T-cell (primary cell): ENCODE measurements around the gene TRAF5. TPM values are rescaled to one million over a fixed set of nuclear protein-coding genes. Genes with fewer than 3 reads are reported as not detected.
A peak's percentile ranks its signal among the peaks of the same experiment; 100 is the strongest.

Experiments used
- ATAC-seq, 4 experiments: fragments of 200-7000 bp in 3 of 4; fragments of 150-1000 bp in 1 of 4; cut with Tn5 transposase; replicated peaks in 1 of 4; 1 replicate in 3 of 4; 2 replicates in 1 of 4; pipeline ENCODE4 v1.10.0; 2021; ENCODE audit warnings: moderate library complexity in 3 of 4, mild to moderate bottlenecking in 2 of 4, moderate number of reproducible peaks in 1 of 4
- CTCF ChIA-PET, 2 donors: fragments of 300-600 bp; sonication (Branson Sonifier 250); formaldehyde crosslinking; loops; one replicate each; lab custom pipeline; 2022; ENCODE audit warnings: antibody characterized with exemption in 2 of 2; lab: Charles Lee
- POLR2A ChIA-PET, 2 donors: fragments of 300-600 bp; sonication (Branson Sonifier 250); formaldehyde crosslinking; loops; one replicate each; lab custom pipeline; 2022; ENCODE audit warnings: antibody characterized with exemption in 2 of 2; lab: Charles Lee
- DNase-seq, 35 experiments: peaks; one replicate each; pipeline versions ENCODE4 v3.0.0 to v3.0.0-alpha.2; 2013 to 2023
- H3K27ac ChIP-seq: one replicate; pipeline ENCODE4 v1.5.1; 2013; ENCODE audit warnings: low read length
- H3K27me3 ChIP-seq, 2 experiments: replicated peaks in 1 of 2; 1 replicate in 1 of 2; 2 replicates in 1 of 2; pipeline versions ENCODE4 v1.6.1 to v1.7.0; 2013; ENCODE audit warnings: low read length in 1 of 2, mixed read lengths in 1 of 2; ENCODE audit not compliant: control insufficient read depth in 2 of 2, insufficient read depth in 2 of 2; ENCODE audit errors: extremely low read depth in 1 of 2
- H3K36me3 ChIP-seq, 2 donors: 1 replicate in 1 of 2; 2 replicates in 1 of 2; pipeline versions ENCODE4 v1.6.1 to v1.7.0; 2013; ENCODE audit warnings: low read length in 1 of 2; ENCODE audit not compliant: control insufficient read depth in 2 of 2, insufficient read depth in 1 of 2; ENCODE audit errors: extremely low read depth in 1 of 2
- H3K4me1 ChIP-seq, 2 experiments: 1 replicate in 1 of 2; 2 replicates in 1 of 2; pipeline versions ENCODE4 v1.6.1 to v1.7.0; 2013; ENCODE audit warnings: low read length in 2 of 2, mixed read lengths in 1 of 2; ENCODE audit not compliant: insufficient read depth in 2 of 2, control insufficient read depth in 1 of 2; ENCODE audit errors: extremely low read depth in 1 of 2
- H3K4me3 ChIP-seq, 2 donors: 1 replicate in 1 of 2; 2 replicates in 1 of 2; pipeline versions ENCODE4 v1.5.1 to v1.7.0; 2013; ENCODE audit warnings: mild to moderate bottlenecking in 2 of 2, low read length in 1 of 2, moderate library complexity in 1 of 2; ENCODE audit not compliant: control insufficient read depth in 1 of 2; ENCODE audit errors: extremely low read depth in 1 of 2
- H3K9me3 ChIP-seq: 2 replicates; pipeline ENCODE4 v1.7.0; 2013
- H3K27ac Mint-ChIP-seq, 2 donors: one replicate each; pipeline ENCODE4 v1.8.0; 2020 to 2021; ENCODE audit warnings: mild to moderate bottlenecking in 2 of 2, mixed read lengths in 2 of 2
- H3K27me3 Mint-ChIP-seq, 2 donors: one replicate each; pipeline ENCODE4 v1.8.0; 2021 to 2022; ENCODE audit warnings: mixed read lengths in 2 of 2
- H3K36me3 Mint-ChIP-seq: one replicate; pipeline ENCODE4 v1.8.0; 2021; ENCODE audit warnings: mixed read lengths
- H3K4me1 Mint-ChIP-seq, 3 donors: one replicate each; pipeline ENCODE4 v1.8.0; 2020 to 2022; ENCODE audit warnings: mixed read lengths in 3 of 3, mild to moderate bottlenecking in 1 of 3
- H3K4me3 Mint-ChIP-seq, 3 donors: one replicate each; pipeline ENCODE4 v1.8.0; 2020 to 2022; ENCODE audit warnings: mild to moderate bottlenecking in 3 of 3, mixed read lengths in 3 of 3, moderate library complexity in 3 of 3
- H3K9me3 Mint-ChIP-seq, 3 donors: one replicate each; pipeline ENCODE4 v1.8.0; 2020 to 2022; ENCODE audit warnings: mixed read lengths in 3 of 3
- WGBS: methylation state at CpG from one replicate; pipeline ENCODE4 v1.1.5; 2013; ENCODE audit warnings: missing lambda C conversion rate; ENCODE audit not compliant: insufficient coverage; 5-methylcytosine and 5-hydroxymethylcytosine counted together
- total RNA-seq, 35 experiments: library from RNA in 6 of 35; stranded (reverse) in 6 of 35; fragments of 120-200 nt in 1 of 35; gene quantifications; one replicate each; pipeline versions ENCODE4 v1.2.1 to v1.2.4 and lab custom pipeline; 2013 to 2026

TRAF5 gene
- total RNA-seq, 5 donors from 2014 or later (not counting 1 experiment from before 2014, with no cell fraction given), result 49.5 to 64.5 (median 57.2) TPM

DNA sequence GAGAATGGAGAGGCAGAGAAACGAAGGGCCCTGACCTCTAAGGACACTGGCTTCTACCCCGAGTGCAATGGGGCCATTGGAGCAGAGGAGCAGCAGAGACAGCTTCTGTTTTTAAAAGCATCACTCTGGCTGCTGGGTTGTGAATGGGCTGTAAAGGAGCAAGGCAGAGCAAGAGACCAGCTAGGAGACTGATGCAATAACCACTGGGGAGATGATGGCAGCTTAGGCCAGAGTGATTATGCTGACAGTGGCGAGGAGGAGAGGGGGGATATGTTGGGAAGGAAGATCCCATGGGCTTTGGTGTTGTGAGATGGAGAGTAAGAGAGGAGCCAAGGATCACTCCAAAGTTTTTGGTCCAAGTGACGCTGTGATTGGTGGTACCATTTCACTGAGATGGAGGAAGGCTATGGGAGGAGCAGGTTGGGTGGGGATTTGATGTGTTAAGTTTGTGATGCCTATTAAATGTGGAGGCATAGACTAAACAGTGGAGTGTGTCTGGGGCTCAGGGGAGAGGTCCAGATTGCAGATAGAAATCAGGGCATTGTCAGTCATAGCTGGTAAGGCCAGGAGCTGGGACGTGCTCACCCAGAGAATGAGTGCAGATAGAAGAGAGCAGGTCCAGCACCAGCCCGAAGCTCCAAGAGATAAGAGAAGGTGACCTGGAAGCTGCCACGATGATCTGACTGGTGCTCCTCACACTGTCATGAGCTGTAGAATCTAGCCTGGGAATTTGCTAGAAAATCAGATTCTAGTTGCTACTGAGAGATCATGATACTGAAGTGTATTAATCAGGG, 11.0 kb downstream of the TRAF5 start:
- Mint-ChIP-seq H3K36me3 (peaks cover 6% of the 10 kb centered on the region), H3K27me3 (no peaks in the 10 kb centered on the region), H3K27ac (peak overlapping the region; percentile 90 to 92), H3K4me3 (peak overlapping the region in 2 of 3 donors; percentile 41 to 76), H3K9me3 (no peaks in the 10 kb centered on the region), H3K4me1 (peaks cover 94 to 99% (median 94%) of the 10 kb centered on the region in 3 donors)
- Histone ChIP-seq H3K27me3 (no peaks in the 10 kb centered on the region), H3K36me3 (peaks cover 0 to 14% of the 10 kb centered on the region in 2 donors), H3K4me1 (peaks cover 36 to 85% of the 10 kb centered on the region in 2 experiments), H3K27ac (peak overlapping the region; percentile 64), H3K4me3 (no peak overlapping the region), H3K9me3 (no peaks in the 10 kb centered on the region)
- ATAC-seq (no peak), DNase-seq (peak in 1 of 35 experiments; percentile 14)
- WGBS, result 94% methylated on average over 5 of the region's 7 CpGs
- POLR2A ChIA-PET, result interaction anchor here in 1 of 2 donors (2.1 kb wide), 1 partner anchor 10 kb away, joined by 7 read pairs; no protein-coding TSS in a partner anchor
- CTCF ChIA-PET, result interaction anchor here (0.7 to 1.1 kb wide), 4 partner anchors 12 to 102 kb away, joined by 3 to 4 read pairs (median 3); no protein-coding TSS in a partner anchor

DNA sequence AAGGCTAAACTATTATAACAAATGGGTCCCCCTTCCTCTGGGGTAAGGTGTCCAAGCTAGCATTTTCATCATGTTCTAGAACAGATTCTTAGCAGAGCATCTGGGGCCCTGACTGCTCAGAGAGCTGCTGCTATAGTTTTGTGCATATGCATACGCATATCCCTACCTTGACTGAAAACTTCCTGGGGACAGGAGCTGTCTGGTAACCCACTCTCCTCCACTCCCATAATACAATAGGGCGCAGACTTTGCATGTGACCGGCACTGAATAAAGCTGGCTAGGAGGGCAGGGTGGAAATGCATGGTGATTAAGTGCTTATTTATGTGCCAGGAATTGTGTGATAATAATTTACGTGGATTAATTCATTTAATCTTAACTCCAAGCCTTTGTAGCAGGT, 11.6 kb downstream of the TRAF5 start:
- H3K4me3 Mint-ChIP-seq, result peak overlapping the region in 1 of 3 donors; percentile 76
- WGBS, result no CpG with 5 or more reads among the region's 4 CpGs
- peaks cover 6% of the 10 kb centered on the region for H3K36me3 Mint-ChIP-seq
- POLR2A ChIA-PET, result no interaction called here
- Histone ChIP-seq H3K27ac (no peak overlapping the region), H3K27me3 (no peaks in the 10 kb centered on the region), H3K4me3 (no peak overlapping the region), H3K9me3 (no peaks in the 10 kb centered on the region), H3K4me1 (peaks cover 35 to 84% of the 10 kb centered on the region in 2 experiments), H3K36me3 (peaks cover 0 to 14% of the 10 kb centered on the region in 2 donors)
- no peaks in the 10 kb centered on the region for H3K27me3 Mint-ChIP-seq
- CTCF ChIA-PET, result interaction anchor here (0.5 to 1.1 kb wide), 4 partner anchors 15 to 499 kb away, joined by 3 read pairs; no protein-coding TSS in a partner anchor
- H3K9me3 Mint-ChIP-seq, result no peaks in the 10 kb centered on the region
- ATAC-seq (no peak), DNase-seq (no peak)
- H3K4me1 Mint-ChIP-seq, result peaks cover 94 to 99% (median 94%) of the 10 kb centered on the region in 3 donors
- peak overlapping the region; percentile 90 to 92 for H3K27ac Mint-ChIP-seq

DNA sequence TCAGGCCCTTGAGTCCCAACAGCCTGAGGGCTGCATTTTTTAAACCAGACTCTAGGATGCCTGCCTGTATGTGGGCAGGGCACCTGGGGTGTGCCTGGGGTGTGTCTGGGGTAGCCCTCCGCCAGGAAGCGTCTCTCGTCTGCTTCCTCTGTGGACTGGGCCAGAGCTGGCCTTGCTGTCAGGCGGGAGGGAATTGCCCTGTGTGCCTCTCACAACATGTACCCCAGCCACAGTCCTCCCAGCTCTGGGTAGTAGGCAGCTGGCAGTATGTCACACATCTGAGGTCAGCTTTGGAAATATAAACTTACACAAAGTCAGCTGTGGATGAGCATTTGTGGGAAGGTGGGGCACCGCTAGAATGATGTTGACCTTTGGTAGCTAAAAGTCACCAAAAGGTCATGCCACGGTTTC, 13.0 kb downstream of the TRAF5 start:
- no peaks in the 10 kb centered on the region for H3K9me3 Mint-ChIP-seq
- peak overlapping the region; percentile 60 to 80 for H3K27ac Mint-ChIP-seq
- H3K4me1 ChIP-seq, result peaks cover 40 to 84% of the 10 kb centered on the region in 2 experiments
- no peaks in the 10 kb centered on the region for H3K9me3 ChIP-seq
- no peak overlapping the region for H3K4me3 ChIP-seq
- peaks cover 95 to 96% (median 96%) of the 10 kb centered on the region in 3 donors for H3K4me1 Mint-ChIP-seq
- peaks cover 11% of the 10 kb centered on the region for H3K36me3 Mint-ChIP-seq
- ChIA-PET CTCF (no interaction called here), POLR2A (interaction anchor here in 1 of 2 donors (0.6 kb wide), 1 partner anchor 15 kb away, joined by 5 read pairs; no protein-coding TSS in a partner anchor)
- peak in 1 of 35 experiments; percentile 23 for DNase-seq
- H3K27me3 Mint-ChIP-seq, result no peaks in the 10 kb centered on the region
- H3K27me3 ChIP-seq, result no peaks in the 10 kb centered on the region
- WGBS, result 78% methylated on average over 1 of the region's 6 CpGs
- H3K27ac ChIP-seq, result no peak overlapping the region
- peak overlapping the region in 1 of 3 donors; percentile 65 for H3K4me3 Mint-ChIP-seq
- peaks cover 4 to 22% of the 10 kb centered on the region in 2 donors for H3K36me3 ChIP-seq
- ATAC-seq, result peak in 3 of 4 experiments; percentile 29 to 33 (median 30)

DNA sequence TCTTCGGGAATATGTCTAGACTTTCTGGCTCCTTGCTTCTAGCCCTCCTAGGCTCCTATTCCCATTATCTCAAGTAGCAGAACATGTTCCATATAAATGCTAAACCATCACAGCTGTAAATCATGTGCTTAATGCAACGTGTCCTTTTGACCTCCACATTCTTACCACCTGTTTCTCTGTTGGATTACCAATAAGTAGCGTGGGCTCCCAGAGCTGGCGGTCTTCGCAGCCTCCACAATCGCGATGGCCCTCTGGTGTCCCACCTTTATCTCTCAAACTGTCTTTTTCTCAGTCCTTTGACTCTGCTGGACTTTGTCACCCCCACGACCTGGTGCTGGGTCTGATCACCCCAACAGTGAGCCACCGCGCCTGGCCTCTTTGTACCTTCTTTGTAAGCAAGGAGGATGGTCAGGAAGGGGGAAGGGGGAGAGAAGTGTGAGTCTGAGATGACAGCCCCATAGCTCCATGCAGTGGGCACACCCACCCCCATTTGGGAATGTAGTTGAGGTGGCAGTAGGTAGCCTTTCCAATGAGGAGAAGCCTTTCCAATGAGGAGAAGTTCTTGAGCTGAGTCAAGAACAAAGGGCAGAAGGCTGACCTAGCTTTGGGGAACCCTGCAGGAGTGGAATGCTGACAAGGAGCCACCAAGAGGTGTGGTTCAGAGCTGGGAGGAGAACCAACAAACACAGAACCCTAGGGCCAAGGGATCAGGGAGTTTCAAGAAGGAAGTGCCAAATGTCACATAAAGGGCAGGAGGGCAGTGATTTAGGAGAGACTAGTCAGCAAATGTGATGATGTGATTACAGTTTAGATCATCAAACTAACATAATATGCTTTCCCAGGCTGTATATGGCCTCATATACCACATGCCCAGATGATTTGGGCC, 14.2 kb downstream of the TRAF5 start:
- CTCF ChIA-PET, result no interaction called here
- 100% methylated on average over 3 of the region's 10 CpGs for WGBS
- Mint-ChIP-seq H3K27me3 (no peaks in the 10 kb centered on the region), H3K4me1 (peaks cover 92 to 94% (median 93%) of the 10 kb centered on the region in 3 donors), H3K36me3 (peaks cover 15% of the 10 kb centered on the region), H3K9me3 (no peaks in the 10 kb centered on the region), H3K27ac (peak overlapping the region; percentile 13 to 34), H3K4me3 (peak overlapping the region in 1 of 3 donors; percentile 22)
- POLR2A ChIA-PET, result no interaction called here
- Histone ChIP-seq H3K36me3 (peaks cover 4 to 23% of the 10 kb centered on the region in 2 donors), H3K9me3 (no peaks in the 10 kb centered on the region), H3K27me3 (no peaks in the 10 kb centered on the region), H3K27ac (no peak overlapping the region), H3K4me1 (peaks cover 29 to 83% of the 10 kb centered on the region in 2 experiments), H3K4me3 (no peak overlapping the region)
- DNase-seq, result peak in 1 of 35 experiments; percentile 12
- no peak for ATAC-seq

DNA sequence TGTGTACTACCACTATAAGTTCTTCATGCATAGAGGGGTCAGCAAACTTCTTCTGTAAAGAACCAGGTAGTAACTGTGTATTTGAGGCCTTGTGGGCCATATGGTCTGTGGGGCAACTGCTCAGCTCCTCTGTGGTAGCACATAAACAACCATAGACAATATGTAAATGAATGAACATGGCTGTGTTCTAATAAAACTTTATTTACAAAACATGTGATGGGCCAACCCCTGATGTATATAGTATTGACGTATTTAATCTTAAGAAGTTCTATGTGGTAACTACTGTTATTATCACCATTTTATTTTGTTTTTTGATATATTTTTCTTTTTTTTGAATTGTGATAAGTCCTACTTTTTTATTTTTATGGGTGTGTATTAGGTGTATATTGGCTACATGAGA, 15.4 kb downstream of the TRAF5 start:
- peaks cover 92 to 94% (median 93%) of the 10 kb centered on the region in 3 donors for H3K4me1 Mint-ChIP-seq
- POLR2A ChIA-PET, result interaction anchor here in 1 of 2 donors (0.6 kb wide), 1 partner anchor 81 kb away, joined by 3 read pairs; no protein-coding TSS in a partner anchor

More for the DNA sequence above, 15.4 kb downstream of the TRAF5 start:
- H3K36me3 Mint-ChIP-seq, result peaks cover 19% of the 10 kb centered on the region
- no peaks in the 10 kb centered on the region for H3K9me3 Mint-ChIP-seq
- ATAC-seq (no peak), DNase-seq (no peak)
- no peak overlapping the region for H3K27ac Mint-ChIP-seq
- Histone ChIP-seq H3K4me1 (peaks cover 29 to 77% of the 10 kb centered on the region in 2 experiments), H3K27ac (no peak overlapping the region), H3K9me3 (no peaks in the 10 kb centered on the region), H3K36me3 (peaks cover 4 to 28% of the 10 kb centered on the region in 2 donors), H3K27me3 (no peaks in the 10 kb centered on the region), H3K4me3 (no peak overlapping the region)
- H3K27me3 Mint-ChIP-seq, result no peaks in the 10 kb centered on the region
- no CpG with 5 or more reads among the region's 1 CpG for WGBS
- H3K4me3 Mint-ChIP-seq, result peak overlapping the region in 1 of 3 donors; percentile 12
- CTCF ChIA-PET, result interaction anchor here in 1 of 2 donors (0.6 kb wide), 1 partner anchor 1648 kb away, joined by 3 read pairs; no protein-coding TSS in a partner anchor
